Kidney tubule cell (primary cell): ENCODE results near the gene PLB1.

Experiments used
- DNase-seq: peaks from one replicate; pipeline ENCODE4 v3.0.0-alpha.2; 2018; ENCODE audit warnings: low spot score

Gene PLB1

DNA sequence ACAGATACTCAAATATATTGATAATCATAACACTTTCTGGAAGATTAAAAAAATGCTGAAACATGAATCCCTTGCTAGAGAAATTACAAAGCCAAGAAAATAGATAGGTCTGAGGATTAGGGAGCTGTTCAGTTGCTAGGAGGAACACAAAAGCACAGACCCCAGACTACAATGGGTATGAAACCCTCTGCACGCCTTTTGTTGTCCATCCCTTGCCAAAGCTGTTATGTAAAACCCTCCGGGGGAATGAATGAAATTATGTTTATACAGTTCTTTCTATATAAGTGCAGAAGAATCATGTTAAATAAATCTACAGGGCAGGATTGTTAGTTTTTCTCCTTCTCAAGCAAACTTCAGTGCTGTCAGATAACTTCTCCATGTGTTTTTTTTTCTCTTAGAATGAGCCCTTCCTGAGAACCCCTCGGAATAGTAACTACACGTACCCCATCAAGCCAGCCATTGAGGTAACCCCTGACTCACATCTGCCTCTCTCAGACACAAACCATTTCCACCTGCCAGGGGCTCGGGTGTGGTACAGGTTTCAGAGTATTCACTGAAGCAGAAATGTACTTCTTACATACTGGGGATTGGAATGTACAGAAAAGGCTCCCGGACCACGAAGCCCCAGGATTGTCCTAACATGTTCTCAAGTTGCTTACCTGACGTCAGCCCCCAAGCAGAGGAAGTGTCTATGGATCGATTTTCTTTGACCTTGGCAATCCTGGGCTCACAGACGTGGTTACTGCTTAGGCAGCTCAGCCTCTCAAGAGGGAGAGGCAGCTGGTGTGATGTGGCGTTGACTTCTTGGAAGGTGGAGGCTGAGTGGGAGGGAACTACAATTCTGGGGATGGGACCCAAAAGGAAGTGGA is 118.0 kb downstream of the PLB1 start:
- peak; percentile 100 for DNase-seq

DNA sequence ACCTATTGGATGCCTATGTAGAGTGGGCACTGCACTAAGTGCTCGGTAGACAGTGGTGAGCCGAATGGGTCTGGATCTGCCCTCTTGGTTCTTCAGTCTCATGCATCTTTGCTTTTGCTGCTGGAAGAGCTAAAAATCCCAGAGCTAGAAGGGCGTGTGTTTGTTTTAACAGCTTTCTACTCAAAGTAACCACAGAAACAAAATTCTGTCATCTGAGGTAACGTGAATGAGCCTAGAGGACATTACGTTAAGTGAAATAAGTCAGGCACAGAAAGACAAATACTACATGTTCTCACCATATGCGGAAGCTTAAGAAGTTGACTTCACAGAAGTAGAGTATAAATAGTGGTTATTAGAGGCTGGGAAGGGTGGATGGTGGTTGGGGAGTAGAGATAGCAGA is 119.8 kb downstream of the PLB1 start:
- DNase-seq, result no peak

DNA sequence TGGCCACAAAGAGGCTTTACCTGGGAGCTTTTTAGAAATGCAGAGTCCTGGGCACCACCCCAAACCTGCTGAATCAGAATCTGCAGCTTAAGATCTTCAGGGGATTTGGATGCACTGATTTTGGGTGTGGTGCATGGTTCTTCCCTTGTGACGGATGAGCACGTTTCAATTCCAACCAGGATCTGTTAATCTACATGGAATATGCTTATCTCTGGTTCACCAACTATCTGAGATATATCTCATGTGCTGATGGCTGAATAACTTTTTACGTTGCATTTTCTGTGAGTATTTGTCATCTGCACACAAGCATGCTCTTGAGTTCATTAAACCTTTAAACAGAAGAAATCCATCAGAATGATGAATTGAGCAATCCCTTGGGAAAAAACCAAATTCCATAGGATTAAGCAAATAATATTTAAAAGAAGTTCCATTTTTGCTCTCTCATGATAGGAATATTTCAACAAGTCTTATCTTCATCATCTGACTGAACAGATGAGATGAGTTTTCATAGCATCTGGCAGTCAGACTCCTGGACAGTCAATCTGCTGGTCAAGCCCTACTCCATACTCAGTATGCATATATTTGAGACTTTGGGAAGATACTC is 120.6 kb downstream of the PLB1 start:
- DNase-seq, result no peak

DNA sequence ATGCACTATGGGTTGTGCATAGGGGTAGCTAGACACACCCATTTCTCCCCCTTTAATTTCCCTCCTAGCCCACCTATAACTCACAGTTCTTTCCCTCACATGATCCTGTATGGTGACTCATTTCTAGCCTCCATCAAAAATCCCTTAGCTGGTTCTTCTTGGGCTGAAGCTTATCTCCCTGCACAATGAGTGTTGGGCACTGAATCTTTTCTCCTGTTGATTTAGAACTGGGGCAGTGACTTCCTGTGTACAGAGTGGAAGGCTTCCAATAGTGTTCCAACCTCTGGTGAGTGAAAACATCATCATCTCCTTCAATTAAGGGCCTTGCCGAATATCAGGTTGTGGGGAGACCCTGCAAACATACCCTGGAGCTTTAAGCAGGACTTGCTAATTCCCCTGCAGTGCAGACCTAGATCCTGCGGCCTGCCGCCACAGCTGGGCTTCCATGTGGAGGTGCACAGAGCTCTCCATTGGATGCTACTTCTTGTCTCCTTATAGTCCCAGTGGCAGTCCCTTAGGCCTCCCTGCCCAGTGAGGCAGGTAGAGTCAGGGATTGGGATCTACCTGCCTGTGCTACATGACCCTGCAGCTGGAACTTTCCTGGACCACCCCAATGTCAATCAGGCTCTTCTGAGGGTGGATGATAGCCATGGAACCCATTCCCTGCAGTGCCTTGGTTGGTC is 121.8 kb downstream of the PLB1 start:
- DNase-seq, result no peak

DNA sequence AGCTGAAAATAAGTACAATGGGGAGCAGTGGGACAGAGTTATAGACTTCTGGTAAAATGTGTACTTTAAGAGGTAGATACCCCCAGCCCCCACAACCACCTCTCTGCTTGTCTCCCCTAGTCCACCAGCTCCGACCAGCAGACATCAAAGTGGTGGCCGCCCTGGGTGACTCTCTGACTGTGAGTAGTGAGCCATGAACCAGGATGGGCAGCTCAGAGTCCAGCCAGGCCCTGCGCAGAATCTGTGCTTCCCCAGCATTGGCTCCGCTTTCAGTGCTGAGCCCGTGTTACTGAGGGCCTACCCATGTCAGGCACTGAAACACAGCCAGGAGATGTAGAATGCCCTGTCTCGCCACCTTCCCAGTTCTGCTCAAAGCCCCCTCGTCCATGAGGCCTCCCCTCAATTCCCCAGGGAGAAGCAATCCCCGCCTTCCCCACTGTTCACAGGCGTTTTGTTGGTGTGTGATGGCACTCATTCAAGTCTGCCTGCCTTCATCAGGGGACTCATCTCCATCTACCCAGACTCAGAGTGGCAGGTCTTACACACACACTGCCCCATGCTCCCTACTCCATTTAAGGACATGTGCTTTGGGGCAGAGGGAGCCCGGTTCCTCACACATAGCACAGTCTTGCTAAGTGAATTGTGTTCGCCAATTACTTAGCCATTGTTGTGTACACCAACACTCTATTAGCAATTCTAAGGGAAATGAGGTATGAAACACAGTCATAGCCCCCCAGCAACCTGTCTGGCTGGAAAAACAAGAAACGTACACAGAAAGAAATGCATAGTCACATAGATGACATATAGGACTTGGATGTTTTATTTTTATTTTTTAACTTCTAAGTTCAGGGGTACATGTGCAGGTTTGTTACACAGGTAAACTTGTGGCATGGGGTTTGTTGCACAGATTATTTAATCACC is 122.6 kb downstream of the PLB1 start:
- peak; percentile 37 for DNase-seq

DNA sequence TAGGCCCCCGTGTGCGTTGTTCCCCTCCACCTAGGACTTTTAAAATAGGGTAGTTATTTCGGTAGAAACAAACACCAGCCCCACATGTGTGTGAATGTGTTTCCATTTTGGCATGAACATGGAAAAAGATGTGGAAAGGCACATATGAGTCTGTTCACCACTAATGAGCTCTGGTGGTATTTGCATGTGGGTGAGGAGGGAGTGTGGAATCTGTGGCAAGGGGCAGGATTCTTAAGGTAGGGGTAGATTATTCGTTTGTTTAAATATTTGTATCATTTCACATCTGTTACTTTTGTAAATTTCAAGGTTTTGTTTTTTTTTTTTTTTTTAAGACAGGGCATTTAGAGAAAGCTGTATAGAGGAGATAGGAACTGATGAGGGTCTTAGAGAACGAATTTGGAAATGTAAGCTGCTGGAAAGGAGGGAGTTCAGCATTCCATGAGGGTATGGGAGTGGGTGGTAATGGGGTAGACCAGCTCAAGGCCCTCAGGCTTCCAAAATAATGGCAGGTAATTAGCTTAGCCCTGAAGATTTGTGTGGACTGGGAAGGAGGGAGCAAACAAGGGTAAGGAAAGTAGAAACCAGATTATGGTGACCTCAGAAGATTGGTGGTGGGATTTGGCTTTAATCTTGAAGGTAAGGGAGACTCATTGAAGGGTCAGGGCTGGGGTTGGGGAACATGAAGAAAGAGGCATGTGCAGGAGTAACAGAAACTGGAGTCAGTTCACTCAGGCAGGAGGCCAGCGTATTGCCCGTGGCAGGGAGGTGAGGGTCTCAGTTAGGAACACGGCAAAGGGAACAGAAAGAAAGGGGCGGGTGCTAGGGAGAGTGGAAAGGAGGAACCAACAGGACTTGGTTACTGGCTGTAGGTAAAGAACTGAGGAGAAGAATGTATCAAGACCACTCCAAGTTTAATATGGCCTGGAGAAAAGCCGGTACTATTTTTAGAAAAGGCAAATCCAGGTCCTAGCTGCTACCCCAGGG is 123.6 kb downstream of the PLB1 start:
- DNase-seq, result peak; percentile 15

DNA sequence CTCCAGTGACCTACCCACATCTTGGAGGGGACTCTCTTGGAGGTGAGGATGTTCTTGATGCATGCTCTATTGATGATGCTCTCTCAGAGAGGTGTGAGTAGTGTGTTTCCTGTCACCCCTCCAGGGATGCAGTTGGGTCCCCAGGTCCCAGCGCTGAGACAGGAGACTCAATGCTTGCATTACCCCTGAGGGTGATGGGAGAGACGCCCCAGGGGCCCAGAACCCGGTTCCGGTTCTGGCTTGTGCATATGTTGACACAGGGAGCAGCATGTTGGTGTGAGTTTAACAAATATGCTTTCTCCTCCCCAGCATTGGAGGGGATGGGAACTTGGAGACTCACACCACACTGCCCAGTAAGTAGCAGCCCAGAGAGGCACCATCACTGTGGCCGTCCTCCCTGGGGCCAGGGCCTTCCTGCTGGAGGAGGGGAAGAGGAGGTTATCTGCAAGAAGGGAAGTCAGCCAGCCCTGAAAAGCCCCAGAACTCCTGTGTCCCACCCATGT is 124.5 kb downstream of the PLB1 start:
- no peak for DNase-seq

DNA sequence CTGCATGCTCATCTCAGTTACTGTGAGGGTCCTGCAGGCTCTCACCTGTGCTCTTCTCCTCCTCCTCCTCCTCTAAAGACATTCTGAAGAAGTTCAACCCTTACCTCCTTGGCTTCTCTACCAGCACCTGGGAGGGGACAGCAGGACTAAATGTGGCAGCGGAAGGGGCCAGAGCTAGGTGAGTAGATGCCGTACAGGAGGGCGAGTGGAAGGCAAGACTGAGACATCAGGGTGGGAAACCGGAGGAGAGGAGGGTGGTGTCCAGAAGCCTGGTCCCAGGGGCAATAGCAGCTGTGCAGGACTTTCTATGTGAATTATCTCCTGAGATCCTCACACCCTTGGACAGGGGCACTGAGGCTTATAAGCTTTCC is 124.9 kb downstream of the PLB1 start:
- no peak for DNase-seq

DNA sequence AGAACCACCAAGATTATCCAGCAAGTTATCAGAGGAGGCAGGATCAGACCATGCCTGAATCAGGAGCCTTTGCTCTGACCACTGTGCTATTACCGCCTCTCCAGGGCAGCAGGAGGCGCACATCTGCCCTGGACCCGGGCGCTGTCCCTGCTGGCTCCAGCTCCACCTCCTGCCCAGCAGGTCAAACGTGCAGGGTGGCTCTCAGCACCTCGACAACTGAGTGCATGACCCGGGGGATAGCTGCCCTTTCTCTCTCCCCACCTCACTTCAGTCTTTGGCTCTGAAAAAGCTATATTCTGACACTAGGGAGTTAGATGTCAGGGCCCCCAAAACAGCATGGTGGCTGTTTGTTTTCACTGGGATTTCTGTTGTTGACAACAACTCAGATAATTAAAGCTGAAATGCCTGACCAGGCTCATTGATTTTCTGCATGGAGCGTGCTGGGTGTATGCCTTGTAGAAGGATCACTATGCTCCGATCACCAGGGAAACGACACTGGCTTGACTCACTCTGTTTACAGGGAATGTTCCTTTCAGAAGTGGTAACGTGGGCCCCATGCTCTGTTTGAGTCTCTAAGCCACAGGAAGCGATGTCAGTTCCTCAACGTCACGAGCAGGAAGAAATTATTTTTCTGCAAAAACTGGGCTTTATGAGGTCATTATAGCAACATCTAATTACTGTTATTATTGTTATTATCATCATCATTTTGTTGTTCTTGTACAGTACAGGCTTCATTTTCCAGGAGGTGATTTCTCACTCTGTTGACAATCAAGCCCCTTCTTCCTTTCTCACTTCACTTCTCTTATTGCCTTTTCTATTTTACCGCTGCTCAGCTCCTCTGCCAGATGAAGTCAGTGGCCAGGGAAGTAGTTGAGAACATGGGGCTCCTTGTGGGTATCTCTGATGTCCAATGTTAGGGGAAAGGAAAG is 125.6 kb downstream of the PLB1 start:
- peak; percentile 96 for DNase-seq

GRCh38 chr2:28622101-28622499 is 126.2 kb downstream of the PLB1 start:
- DNase-seq, result no peak

GRCh38 chr2:28623582-28624405 is 127.9 kb downstream of the PLB1 start:
- DNase-seq, result no peak

DNA sequence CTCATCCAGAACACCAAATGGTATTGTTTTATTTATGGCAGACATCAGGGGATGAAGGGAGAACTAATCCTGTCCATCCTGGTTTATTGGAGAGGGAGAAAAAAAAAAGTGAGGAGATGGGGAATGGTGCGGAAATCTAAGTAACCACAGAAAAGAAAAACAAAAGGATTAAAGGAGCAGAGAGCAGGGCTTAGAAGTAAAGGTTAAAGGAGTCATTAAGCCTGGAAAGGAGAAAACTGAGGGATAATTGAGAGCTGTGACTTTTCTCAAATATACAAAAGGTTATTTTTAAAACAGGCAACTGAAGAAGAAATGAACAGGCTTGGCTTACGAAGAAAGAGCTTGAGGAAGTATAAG is 128.6 kb downstream of the PLB1 start:
- no peak for DNase-seq

- peak; percentile 83 for DNase-seq
Observed at GRCh38 chr2:28624793-28625701, 129.2 kb downstream of the PLB1 start.

DNA sequence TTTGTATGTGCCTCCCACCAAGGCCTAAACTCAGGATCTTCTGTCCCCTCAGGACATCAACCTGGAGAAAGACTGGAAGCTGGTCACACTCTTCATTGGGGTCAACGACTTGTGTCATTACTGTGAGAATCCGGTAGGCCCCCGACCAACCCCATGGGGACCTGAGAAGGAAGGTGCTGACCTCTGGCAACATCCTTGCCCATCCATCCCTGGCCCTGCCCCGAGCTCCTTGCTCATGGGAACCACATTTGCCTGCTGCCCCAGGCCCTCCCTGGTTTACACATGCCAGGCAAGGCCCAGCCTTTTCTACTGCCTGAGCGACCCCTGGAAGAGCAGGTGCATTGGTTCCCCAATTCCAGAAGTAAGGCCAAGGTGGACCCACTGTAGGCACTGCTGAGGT is 130.5 kb downstream of the PLB1 start:
- DNase-seq, result no peak

DNA sequence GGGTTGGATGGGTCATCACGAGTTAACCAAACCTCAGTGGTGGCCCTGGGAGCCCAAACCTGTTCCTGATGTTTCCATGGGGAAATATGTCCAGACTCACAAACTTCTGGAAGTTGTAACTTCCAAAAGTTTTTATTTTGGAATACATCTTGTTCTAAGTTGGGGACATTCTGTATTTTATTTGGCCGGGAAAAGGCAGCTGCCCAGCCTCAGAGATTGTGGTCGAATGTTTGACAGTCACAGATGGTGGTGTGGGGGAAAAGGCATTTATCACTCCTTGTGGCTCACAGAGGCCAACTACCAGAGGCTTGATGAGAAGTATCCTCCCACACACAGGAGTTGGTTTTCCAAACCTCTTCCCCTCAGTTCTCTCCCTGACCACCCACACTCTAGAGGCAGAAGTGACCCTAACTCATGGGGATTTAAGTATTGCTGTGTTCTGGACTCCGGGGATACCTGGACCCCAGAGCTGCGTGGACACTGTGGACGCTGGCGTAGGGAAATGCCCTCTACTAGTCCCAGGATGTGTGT is 131.1 kb downstream of the PLB1 start:
- no peak for DNase-seq

GRCh38 chr2:28627722-28628480 is 132.0 kb downstream of the PLB1 start:
- no peak for DNase-seq

DNA sequence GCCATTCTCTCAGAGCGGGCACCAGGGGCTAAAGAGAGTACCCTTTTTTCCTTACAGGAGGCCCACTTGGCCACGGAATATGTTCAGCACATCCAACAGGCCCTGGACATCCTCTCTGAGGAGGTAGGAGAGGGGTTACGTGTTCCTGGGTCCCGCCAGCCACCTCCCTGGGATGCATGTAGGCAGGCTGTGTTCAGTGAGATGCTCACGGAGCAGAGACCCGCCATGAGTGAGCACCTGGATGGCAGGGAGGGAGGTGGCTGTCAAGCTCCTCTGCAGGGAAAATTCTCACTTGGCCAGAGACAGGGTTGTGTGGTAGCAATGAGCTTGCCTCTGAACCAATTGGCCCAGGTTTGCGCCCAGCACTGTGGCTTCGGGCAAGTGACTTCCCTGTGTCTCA is 132.6 kb downstream of the PLB1 start:
- DNase-seq, result no peak
